ENCODE results near the gene TMPRSS9. TPM values are rescaled to one million over a fixed set of nuclear protein-coding genes. Genes with fewer than 3 reads are reported as not detected.

The TMPRSS9 gene
- total and polyA plus RNA-seq, 9 donors: 0.05 to 0.51 (median 0.19) TPM; not detected in 1

DNA sequence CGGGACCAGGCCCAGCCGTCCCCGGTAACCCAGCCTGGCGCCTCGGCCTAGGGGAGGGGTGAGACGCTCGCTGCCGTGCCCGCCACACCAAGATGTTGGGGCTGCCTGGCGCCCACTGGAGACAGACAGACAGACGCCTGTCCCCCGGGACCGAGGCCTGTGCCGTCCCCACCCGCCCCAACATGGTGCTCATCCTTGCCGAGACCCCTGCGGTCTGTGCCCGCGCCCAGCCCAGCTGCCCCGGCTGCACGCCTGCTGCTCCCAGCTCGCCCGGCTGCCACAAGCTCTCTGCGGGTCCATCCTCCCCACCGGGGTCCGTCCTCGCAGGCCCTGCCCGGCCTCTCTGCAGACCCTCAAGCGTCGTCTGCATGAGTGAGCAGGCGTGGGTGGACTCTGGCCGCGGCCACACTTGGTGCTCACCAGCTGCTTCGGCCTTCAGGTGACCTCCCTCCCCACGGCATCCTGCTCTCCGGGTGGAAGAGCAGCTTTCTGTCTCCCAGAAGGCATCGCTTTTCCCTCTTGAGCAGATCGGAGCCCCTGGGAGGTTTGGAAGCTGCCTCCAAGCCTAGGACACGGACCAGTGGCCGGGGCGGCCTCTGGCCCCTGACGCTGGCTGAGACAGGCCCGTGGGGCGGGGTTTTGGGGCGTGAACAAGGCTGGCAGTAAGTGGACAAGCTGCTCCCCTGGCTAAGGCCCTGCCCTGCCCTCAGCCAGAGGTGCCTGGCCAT is 6.7 kb upstream of the TMPRSS9 start:
- no peak for TF ChIP-seq EP300 (IDR thresholded peaks at IDR 0.05)
- TF ChIP-seq POLR2A (IDR thresholded peaks at IDR 0.05): no peak
- TF ChIP-seq, protein P1, sequence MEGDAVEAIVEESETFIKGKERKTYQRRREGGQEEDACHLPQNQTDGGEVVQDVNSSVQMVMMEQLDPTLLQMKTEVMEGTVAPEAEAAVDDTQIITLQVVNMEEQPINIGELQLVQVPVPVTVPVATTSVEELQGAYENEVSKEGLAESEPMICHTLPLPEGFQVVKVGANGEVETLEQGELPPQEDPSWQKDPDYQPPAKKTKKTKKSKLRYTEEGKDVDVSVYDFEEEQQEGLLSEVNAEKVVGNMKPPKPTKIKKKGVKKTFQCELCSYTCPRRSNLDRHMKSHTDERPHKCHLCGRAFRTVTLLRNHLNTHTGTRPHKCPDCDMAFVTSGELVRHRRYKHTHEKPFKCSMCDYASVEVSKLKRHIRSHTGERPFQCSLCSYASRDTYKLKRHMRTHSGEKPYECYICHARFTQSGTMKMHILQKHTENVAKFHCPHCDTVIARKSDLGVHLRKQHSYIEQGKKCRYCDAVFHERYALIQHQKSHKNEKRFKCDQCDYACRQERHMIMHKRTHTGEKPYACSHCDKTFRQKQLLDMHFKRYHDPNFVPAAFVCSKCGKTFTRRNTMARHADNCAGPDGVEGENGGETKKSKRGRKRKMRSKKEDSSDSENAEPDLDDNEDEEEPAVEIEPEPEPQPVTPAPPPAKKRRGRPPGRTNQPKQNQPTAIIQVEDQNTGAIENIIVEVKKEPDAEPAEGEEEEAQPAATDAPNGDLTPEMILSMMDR (IDR thresholded peaks at IDR 0.05): no peak
- Histone ChIP-seq H3K4me1 (ENCODE audit: insufficient read depth) (no peaks in the 10 kb centered on the region), H3K27me3 (no peaks in the 10 kb centered on the region), H3K27ac (no peak overlapping the region), H3K36me3 (no peaks in the 10 kb centered on the region), H3K4me3 (no peak overlapping the region), H3K9me3 (no peaks in the 10 kb centered on the region)
- intact Hi-C loops (cut with DNase I): no loop called here
- peak in 1 of 5 donors; percentile 28 for DNase-seq
- 89 to 91% (median 90%) methylated on average over 44 to 45 of the region's 45 CpGs for WGBS, 3 donors

DNA sequence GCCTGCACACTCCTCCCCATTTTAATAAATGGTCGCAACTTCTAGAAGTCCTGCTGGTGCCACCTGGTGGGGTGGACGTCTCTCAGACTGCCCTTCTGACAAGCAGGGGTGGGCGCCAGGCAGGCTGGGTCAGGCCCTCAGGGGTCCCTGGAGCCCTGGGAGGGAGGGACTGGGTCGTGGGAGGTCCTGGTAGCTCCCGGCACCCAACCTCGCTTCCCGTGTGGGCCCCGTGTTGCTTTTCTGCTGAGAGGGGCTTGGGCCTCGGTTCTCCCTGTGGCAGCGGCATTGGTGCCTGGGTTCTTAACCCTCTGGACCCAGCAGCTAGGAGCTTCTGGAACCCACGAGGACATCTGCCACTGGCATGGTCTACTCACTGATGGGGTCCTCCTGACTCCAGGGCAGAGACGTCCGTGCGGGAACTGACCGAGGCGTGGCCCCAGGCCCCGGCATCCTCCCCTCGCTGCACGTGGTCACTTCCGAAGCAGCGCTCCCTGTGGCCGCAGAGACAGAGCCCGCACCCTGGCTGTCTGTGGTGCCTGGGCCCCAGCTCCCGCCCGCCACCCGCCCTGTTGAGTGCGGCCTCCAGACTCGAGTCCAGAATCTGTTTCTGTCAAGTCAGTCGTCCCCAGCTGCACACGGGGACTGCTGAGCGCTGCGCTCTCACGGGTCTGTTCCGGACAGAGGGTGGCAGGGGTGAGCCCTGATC is 6.0 kb upstream of the TMPRSS9 start:
- H3K4me1 ChIP-seq (ENCODE audit: insufficient read depth): no peaks in the 10 kb centered on the region
- TF ChIP-seq, protein P1 (IDR thresholded peaks at IDR 0.05): no peak
- no peak for TF ChIP-seq EP300 (IDR thresholded peaks at IDR 0.05)
- no peak for TF ChIP-seq POLR2A (IDR thresholded peaks at IDR 0.05)
- 86 to 87% (median 86%) methylated on average over 34 of the region's 34 CpGs for WGBS, 3 donors
- no peaks in the 10 kb centered on the region for H3K9me3 ChIP-seq
- H3K27ac ChIP-seq: no peak overlapping the region
- intact Hi-C loops (cut with DNase I): no loop called here
- H3K27me3 ChIP-seq: no peaks in the 10 kb centered on the region
- H3K36me3 ChIP-seq: no peaks in the 10 kb centered on the region
- no peak overlapping the region for H3K4me3 ChIP-seq
- peak in 1 of 5 donors; percentile 20 for DNase-seq

DNA sequence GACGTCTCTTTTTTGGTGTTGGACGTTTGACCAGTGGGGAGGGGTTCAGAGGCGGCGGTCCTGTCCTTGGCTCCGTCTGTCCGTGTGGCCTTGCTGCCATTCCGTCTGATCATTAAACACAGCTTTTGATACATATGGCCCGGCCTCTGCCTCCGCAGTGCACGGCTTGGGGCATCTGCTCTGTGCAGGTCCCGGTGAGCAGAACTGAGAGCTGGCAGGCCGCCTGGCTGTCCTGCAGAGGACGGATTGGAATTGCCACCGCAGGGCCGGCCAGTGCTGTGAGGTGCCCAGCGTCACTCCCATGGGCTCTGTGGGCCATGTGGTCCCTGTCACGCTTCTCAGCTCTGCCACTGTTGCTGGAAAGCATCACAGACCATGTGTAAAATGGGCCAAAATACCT is 5.4 kb upstream of the TMPRSS9 start:
- Histone ChIP-seq H3K4me1 (ENCODE audit: insufficient read depth) (no peaks in the 10 kb centered on the region), H3K27me3 (no peaks in the 10 kb centered on the region), H3K9me3 (no peaks in the 10 kb centered on the region), H3K36me3 (no peaks in the 10 kb centered on the region), H3K4me3 (no peak overlapping the region), H3K27ac (no peak overlapping the region)
- peak in 2 of 5 donors; percentile 14 to 15 for DNase-seq
- WGBS, 3 donors: 83 to 87% (median 86%) methylated on average over 17 of the region's 17 CpGs
- intact Hi-C loops (cut with DNase I): no loop called here
- no peak for TF ChIP-seq POLR2A (IDR thresholded peaks at IDR 0.05)
- no peak for TF ChIP-seq EP300 (IDR thresholded peaks at IDR 0.05)
- TF ChIP-seq, protein P1 (IDR thresholded peaks at IDR 0.05): no peak

DNA sequence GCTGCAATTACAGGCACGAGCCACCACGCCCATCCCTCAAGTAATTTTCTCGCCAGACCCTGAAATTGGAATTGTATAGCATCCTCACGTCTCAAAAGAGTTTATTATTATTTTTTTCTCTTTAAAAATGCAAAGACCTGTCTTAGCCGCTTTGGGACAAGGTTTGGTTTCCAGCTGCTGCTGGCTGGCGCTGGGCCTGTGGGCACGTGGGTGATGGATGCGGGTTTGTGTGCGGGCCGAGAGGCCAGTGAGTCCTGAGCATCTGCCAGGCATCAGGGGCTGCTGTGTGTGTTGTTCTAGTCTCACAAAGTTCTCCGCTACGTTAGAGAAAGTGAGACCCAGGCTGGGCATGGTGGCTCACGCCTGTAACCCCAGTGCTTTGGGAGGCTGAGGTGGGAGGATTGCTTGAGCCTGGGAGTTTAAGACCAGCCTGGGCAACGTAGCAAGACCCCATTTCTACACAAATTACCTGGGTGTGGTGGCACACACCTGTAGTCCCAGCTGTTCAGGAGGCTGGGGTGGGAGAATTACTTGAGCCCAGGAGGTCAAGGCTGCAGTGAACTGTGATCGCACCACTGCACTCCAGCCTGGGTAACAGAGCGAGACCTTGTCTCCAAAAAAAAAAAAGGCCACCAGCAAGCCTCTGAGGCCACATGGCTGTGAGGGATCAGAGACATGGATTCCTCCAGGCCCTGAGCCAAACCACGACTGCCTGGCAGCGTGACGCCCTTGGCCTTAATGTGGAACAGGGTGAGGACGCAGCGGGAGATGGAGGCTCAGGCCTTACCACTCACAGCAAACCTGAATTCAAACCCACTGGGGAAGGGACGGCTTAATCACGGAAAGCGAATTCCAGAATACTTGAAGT is 4.7 kb upstream of the TMPRSS9 start:
- no peaks in the 10 kb centered on the region for H3K27me3 ChIP-seq
- no peaks in the 10 kb centered on the region for H3K9me3 ChIP-seq
- DNase-seq: no peak
- TF ChIP-seq POLR2A (IDR thresholded peaks at IDR 0.05): no peak
- TF ChIP-seq, protein P1 (IDR thresholded peaks at IDR 0.05): no peak
- no peak for TF ChIP-seq EP300 (IDR thresholded peaks at IDR 0.05)
- no peaks in the 10 kb centered on the region for H3K36me3 ChIP-seq
- 78 to 87% (median 81%) methylated on average over 24 of the region's 24 CpGs for WGBS, 3 donors
- H3K4me1 ChIP-seq (ENCODE audit: insufficient read depth): no peaks in the 10 kb centered on the region
- H3K27ac ChIP-seq: no peak overlapping the region
- H3K4me3 ChIP-seq: no peak overlapping the region
- intact Hi-C loops (cut with DNase I): no loop called here

Measured in ovary (tissue), 9 donors.